Transverse colon (tissue), 4 donors: ENCODE results near the gene SNX30. TPM values are rescaled to one million over a fixed set of nuclear protein-coding genes. Genes with fewer than 3 reads are reported as not detected.

Experiments used
- DNase-seq: peaks from one replicate; pipeline ENCODE4 v3.0.0-alpha.2; 2019
- H3K27ac ChIP-seq, 4 donors: fragments of 200-600 bp; sonication (generic); 2 replicates each; pipeline ENCODE4 v1.5.1; 2016 to 2018; ENCODE audit warnings: inconsistent platforms in 4 of 4
- H3K27me3 ChIP-seq: fragments of 200-600 bp; sonication (generic); 2 replicates; pipeline ENCODE4 v1.5.1; 2017; ENCODE audit warnings: inconsistent platforms
- H3K36me3 ChIP-seq, 4 donors: fragments of 200-600 bp; sonication (generic); 2 replicates each; pipeline ENCODE4 v1.5.1; 2017 to 2019; ENCODE audit warnings: inconsistent platforms in 4 of 4
- H3K4me1 ChIP-seq, 4 donors: fragments of 200-600 bp; sonication (generic); 2 replicates each; pipeline ENCODE4 v1.5.1; 2017 to 2020; ENCODE audit warnings: inconsistent platforms in 4 of 4
- H3K4me3 ChIP-seq, 4 donors: fragments of 200-600 bp; sonication (generic); 1 replicate in 1 of 4; 2 replicates in 3 of 4; pipeline versions ENCODE4 v1.5.1 to v1.6.1; 2017 to 2019; ENCODE audit warnings: inconsistent platforms in 4 of 4
- H3K9me3 ChIP-seq, 2 donors: fragments of 200-600 bp; sonication (generic); 2 replicates each; pipeline ENCODE4 v1.5.1; 2017 to 2019; ENCODE audit warnings: inconsistent platforms in 2 of 2
- CTCF ChIP-seq, 5 experiments: fragments of 200-600 bp in 3 of 5; fragments of 450-650 bp in 2 of 5; sonication (generic) in 3 of 5; IDR thresholded peaks; 1 replicate in 2 of 5; 2 replicates in 3 of 5; pipeline ENCODE4 v1.5.1; 2016 to 2017; ENCODE audit warnings: antibody characterized with exemption in 5 of 5, inconsistent platforms in 3 of 5, mild to moderate bottlenecking in 2 of 5, moderate library complexity in 1 of 5
- EP300 ChIP-seq: sonication (generic); formaldehyde crosslinking; IDR thresholded peaks from one replicate; pipeline ENCODE4 v1.6.1; 2017; ENCODE audit warnings: antibody characterized with exemption, low read depth
- POLR2A ChIP-seq: fragments of 450-650 bp; IDR thresholded peaks from one replicate; pipeline ENCODE4 v1.6.1; 2016; ENCODE audit warnings: antibody characterized with exemption, mild to moderate bottlenecking, moderate library complexity
- POLR2AphosphoS5 ChIP-seq, 3 donors: sonication (generic); formaldehyde crosslinking; IDR thresholded peaks; one replicate each; pipeline ENCODE4 v1.6.1; 2016; ENCODE audit warnings: antibody characterized with exemption in 3 of 3
- WGBS, 2 donors: methylation state at CpG; one replicate each; pipeline ENCODE4 v1.1.5; 2018; ENCODE audit warnings: low coverage in 1 of 2; 5-methylcytosine and 5-hydroxymethylcytosine counted together
- in situ Hi-C, 4 donors: fragments of 200-750 bp; cut with MboI; loops; one replicate each; pipeline versions ENCODE4 v1.15.0 to v1.15.1; 2017; ENCODE audit warnings: low sequenced_read_pairs in 3 of 4, low pct_ligation_motif_present in 1 of 4, low pct_unique_long_range_greater_than_20kb in 1 of 4
- intact Hi-C: fragments of 100-400 bp; cut with DNase I; formaldehyde crosslinking; loops from one replicate; pipeline ENCODE4 v1.15.1; 2023; ENCODE audit warnings: low total_unique reads
- total RNA-seq, 4 donors: library from RNA; depleted of rRNA; stranded (reverse); fragments of >200 nt; gene quantifications; one replicate each; pipeline ENCODE4 v1.1.0, GENCODE V29; 2016

The SNX30 gene
- total RNA-seq, 4 donors from 2014 or later, result 15.7 to 46.4 (median 45.7) TPM

GRCh38 chr9:112894041-112894440 is 143.5 kb downstream of the SNX30 start:
- WGBS, 2 donors, result 79 to 100% methylated on average over 1 of the region's 1 CpG
- in situ Hi-C loops (no loop called here), intact Hi-C loops (no loop called here)
- no peak overlapping the region for H3K27ac ChIP-seq
- peaks cover 38% of the 10 kb centered on the region for H3K27me3 ChIP-seq
- no peaks in the 10 kb centered on the region for H3K9me3 ChIP-seq
- peaks cover 0 to 10% (median 4%) of the 10 kb centered on the region in 4 donors for H3K4me1 ChIP-seq
- no peak for DNase-seq
- H3K4me3 ChIP-seq, result no peak overlapping the region
- H3K36me3 ChIP-seq, result no peaks in the 10 kb centered on the region
- no peak for TF ChIP-seq CTCF (IDR thresholded peaks at IDR 0.05)
- TF ChIP-seq POLR2A, result no peak
- TF ChIP-seq POLR2AphosphoS5 (IDR thresholded peaks at IDR 0.05), result no peak
- no peak for TF ChIP-seq EP300

DNA sequence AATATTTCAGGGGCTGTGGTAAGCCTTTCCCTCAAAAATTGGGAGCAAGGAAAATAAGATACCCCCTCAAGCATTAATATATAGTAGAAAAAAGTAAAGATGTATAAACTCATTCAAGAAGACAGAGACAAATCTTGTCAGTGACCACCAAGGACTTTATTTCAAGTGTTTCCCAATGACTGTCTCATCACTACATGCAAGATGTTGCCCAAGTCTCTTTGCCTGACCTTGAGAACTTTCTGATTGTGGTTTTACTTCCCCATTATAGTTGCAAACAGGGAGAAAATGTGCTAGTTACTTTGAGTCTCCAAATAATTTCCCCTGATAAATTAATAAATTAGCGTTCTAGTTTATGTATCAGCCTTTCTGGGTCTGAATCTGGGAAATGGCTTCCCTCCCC is 144.1 kb downstream of the SNX30 start:
- Histone ChIP-seq H3K36me3 (no peaks in the 10 kb centered on the region), H3K9me3 (no peaks in the 10 kb centered on the region), H3K4me3 (no peak overlapping the region), H3K27me3 (peaks cover 32% of the 10 kb centered on the region), H3K4me1 (peaks cover 0 to 10% (median 4%) of the 10 kb centered on the region in 4 donors), H3K27ac (no peak overlapping the region)
- intact Hi-C loops, result no loop called here
- TF ChIP-seq POLR2AphosphoS5 (IDR thresholded peaks at IDR 0.05) (no peak), EP300 (no peak), POLR2A (no peak), CTCF (IDR thresholded peaks at IDR 0.05) (no peak)
- in situ Hi-C loops, result no loop called here
- DNase-seq, result no peak
- WGBS, 2 donors, result 83 to 97% methylated on average over 1 of the region's 1 CpG

DNA sequence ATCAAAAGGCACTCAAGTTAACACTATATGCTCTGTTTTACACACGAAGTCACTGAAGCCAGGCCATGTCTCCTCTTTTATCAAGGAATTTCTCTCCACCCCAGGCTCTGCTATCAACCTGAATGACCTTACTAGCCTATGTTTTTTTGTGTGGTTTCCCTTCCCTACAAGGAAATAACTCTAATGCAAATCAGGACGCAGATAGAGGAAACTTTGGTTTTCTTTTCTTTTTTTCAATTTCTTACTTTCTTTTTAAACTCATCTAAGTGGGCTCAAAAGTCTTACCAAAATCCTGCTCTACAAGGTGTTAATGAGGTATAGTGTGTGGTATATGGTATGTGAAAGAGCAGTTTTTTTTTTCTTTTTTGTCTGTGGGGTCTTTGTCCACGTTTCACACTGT is 145.6 kb downstream of the SNX30 start:
- WGBS, 2 donors, result 37 to 52% methylated on average over 3 of the region's 3 CpGs
- intact Hi-C loops, result no loop called here

DNA sequence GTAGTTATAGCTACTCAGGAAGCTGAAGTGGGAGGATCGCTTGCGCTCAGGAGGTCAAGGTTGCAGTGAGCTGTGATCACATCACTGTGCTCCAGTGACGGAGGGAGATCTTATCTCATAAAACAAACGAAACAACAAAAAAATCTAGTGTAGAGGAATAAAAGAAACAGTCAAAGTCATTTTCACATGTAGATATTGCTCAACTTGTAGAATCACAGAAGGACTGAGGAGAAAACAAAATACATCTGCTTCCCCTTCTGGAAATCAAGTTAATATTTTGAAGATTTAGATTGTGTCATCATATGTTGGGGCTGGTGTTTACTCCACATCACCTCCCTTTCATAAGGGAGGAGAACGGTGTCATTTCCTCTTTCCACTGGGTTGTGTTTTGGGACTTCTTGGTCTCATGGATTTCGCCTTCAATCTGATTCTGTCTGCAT is 148.3 kb downstream of the SNX30 start:
- Histone ChIP-seq H3K36me3 (no peaks in the 10 kb centered on the region), H3K27ac (no peak overlapping the region), H3K9me3 (no peaks in the 10 kb centered on the region), H3K27me3 (peaks cover 6% of the 10 kb centered on the region), H3K4me1 (no peaks in the 10 kb centered on the region), H3K4me3 (no peak overlapping the region)
- DNase-seq, result no peak
- TF ChIP-seq POLR2AphosphoS5 (IDR thresholded peaks at IDR 0.05), result no peak
- TF ChIP-seq POLR2A, result no peak
- no peak for TF ChIP-seq CTCF (IDR thresholded peaks at IDR 0.05)
- TF ChIP-seq EP300, result no peak
- intact Hi-C loops, result no loop called here
- in situ Hi-C loops, result no loop called here
- WGBS, 2 donors, result 34 to 39% methylated on average over 4 to 6 of the region's 6 CpGs

More for the DNA sequence above, 145.6 kb downstream of the SNX30 start:
- Histone ChIP-seq H3K9me3 (no peaks in the 10 kb centered on the region), H3K27ac (no peak overlapping the region), H3K4me1 (no peaks in the 10 kb centered on the region), H3K27me3 (peaks cover 18% of the 10 kb centered on the region), H3K4me3 (no peak overlapping the region), H3K36me3 (no peaks in the 10 kb centered on the region)
- no peak for DNase-seq
- in situ Hi-C loops, result no loop called here
- no peak for TF ChIP-seq POLR2A
- no peak for TF ChIP-seq CTCF (IDR thresholded peaks at IDR 0.05)
- TF ChIP-seq POLR2AphosphoS5 (IDR thresholded peaks at IDR 0.05), result no peak
- TF ChIP-seq EP300, result no peak
